GM19395 (cell line): ENCODE data around the gene SP3.

Source experiments
- ATAC-seq: cut with Tn5 transposase; IDR thresholded peaks from one replicate; pipeline ENCODE4 v1.9.1; 2021; ENCODE audit warnings: mild to moderate bottlenecking, moderate library complexity; ENCODE audit not compliant: unreplicated experiment

SP3 gene

DNA sequence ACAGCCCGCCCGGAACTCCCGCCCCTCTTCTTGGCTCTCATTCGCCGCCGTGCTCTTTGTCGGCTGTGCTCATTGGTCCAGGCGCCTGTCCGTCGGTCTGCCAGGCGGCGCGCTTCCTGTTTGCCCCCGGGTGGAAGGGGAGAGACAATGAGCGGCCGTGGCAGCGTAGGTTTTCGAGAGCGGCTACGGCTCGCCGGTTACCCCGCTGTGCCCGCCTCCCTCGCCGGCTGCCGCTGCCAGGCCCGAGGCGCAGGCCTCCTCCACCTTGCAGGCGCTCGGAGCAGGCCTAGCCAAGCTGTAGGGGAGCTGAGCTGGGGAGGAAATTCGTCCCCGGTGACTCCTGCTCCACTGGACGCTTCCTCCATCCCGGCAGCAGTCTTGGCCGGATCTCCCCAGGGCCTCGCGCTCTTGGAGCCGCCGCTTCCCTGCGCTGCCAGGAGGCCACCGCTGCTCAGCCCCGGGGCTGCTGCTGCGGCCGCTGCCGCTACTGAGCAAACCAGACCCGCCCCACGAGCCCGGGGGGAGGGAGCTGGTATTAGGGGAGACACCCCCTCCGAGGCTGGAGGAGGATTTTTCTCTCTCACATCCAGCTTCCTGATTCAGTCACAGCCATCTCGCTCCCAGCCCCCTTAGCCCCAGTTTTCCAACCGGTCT, at the start of gene SP3:
TSS of gene SP3 (minus strand) at position 2 of the 654 bp plus-strand sequence. CDS start 202 bp downstream, outside the sequence.
- peak; percentile 75 for ATAC-seq

GRCh38 chr2:174014699-174015070, 49.5 kb upstream of the SP3 start:
- no peak for ATAC-seq

GRCh38 chr2:174014011-174014698, 49.0 kb upstream of the SP3 start:
- ATAC-seq = no peak

DNA sequence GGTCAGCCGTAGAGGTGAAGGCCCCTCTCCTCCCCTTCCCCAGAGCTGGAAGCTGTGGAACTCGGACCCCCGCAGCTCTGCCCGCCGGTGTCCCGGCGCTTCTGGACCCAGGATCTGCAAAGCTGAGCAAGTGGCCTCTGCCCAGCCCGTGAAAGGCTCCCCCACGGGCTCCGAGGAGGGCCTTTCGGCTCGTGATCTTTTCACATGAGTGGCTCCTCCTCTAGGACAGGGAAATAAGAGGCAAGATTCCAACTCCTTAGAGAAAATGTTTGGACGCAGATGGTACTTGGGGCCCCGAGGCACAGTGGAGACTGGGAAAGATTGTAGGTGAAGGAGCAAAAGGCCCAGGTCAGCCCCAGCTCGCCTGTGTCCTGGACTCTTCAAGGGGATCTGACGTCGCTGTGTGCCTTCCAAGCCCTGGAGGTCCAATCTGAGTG, 48.2 kb upstream of the SP3 start:
- no peak for ATAC-seq

DNA sequence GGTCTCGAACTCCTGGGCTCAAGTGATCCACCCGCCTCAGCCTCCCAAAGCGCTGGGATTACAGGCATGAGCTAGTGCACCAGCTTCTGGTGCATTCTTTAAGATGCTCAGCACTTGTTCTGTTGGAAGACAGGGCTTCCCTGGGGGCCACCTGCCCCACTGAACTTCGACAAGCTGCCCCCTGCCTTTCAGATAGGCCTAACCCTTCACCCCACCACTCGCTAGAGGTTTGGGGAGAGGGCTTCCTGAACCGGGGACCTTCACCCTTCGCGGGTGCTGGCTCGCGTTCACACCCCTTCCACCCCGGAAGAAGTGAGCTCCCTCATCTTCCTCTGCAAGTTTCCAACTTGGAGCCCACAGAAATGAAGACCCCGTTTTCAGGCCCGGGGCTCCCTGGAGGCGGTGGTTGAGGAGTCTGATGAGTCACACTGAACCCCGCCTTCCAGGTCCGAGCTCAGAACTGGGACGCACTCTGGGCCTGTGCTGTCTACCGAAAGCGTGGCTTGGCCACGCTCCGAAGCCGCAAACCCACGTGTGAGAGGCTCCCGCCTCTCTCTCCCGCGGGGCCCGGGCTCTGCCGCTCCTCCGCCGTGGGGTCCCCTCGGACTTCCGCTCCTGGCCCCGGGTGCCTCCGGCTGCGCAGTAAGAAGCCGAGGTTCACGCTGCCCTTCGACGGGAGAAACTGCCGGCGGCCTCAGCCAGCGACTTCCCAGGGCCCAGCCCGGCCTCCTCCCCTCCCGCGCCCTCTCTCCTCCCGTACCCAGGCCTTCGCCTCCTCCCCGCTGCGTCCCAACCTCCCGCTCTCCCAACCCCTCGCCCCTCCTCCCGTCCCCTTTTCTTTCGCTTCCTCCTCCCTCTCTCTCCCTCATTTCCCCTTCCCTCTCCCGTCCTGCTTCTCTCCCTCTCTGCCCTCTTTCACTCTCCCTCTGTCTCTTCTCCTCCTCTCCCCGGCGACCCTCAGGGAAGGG, 47.5 kb upstream of the SP3 start:
- ATAC-seq = peak; percentile 57

- ATAC-seq = no peak
Measured at GRCh38 chr2:174011796-174012195, 46.6 kb upstream of the SP3 start.

- no peak for ATAC-seq
Measured at GRCh38 chr2:174011173-174011572, 46.0 kb upstream of the SP3 start.

DNA sequence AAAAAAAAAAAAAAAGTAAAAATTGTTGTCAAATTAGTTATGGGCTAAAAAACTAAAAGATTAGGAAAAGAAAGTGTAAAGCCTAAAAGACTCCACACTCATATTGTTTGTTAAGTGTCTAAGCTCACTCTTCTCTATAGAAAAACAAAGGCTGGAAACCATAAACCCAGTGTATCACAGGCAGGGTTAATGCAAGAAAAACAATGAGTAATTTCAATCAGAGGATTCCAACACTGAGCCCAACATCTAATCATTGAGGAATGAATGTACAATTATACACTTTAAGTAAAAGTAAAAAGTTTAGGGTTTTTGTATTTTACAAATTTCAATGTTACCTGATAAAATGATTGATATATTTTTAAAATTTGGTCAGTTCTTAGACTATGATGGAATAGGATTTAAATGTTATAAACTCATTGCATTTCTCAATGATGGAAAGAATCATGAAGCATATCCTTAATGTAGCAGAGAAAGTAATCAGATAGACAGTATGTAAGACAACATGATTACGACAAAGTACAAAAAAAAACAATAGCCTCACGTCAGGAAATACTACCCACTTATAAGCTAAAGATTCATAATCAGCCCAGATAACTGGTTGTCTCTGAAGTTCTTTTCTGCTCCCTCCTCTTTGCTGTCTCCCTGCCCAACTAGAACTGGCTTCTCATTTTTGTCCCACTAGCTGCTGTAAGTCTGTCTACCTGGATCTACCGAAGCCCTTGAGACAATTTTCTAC, 44.5 kb upstream of the SP3 start:
- no peak for ATAC-seq

DNA sequence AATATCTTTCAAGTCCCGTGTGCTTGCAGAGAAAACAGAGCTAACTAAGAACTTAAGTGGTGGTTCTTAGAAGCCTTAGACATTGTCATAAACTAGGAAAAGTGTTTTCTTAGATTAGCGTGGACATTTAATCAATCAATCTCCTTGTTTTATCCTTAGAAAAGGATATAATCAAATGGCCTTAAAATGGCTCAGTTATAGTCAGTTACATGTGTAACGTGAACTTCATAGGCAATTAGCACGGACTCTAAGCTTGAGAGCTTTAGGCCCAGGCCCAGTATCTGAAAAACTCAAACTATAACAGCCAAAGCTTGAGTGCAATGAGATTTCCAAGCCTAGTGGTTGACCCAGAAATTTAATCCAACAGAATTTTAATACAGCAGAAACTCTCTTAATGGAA, 43.5 kb upstream of the SP3 start:
- no peak for ATAC-seq

GRCh38 chr2:174007010-174007409, 41.8 kb upstream of the SP3 start:
- ATAC-seq = no peak

DNA sequence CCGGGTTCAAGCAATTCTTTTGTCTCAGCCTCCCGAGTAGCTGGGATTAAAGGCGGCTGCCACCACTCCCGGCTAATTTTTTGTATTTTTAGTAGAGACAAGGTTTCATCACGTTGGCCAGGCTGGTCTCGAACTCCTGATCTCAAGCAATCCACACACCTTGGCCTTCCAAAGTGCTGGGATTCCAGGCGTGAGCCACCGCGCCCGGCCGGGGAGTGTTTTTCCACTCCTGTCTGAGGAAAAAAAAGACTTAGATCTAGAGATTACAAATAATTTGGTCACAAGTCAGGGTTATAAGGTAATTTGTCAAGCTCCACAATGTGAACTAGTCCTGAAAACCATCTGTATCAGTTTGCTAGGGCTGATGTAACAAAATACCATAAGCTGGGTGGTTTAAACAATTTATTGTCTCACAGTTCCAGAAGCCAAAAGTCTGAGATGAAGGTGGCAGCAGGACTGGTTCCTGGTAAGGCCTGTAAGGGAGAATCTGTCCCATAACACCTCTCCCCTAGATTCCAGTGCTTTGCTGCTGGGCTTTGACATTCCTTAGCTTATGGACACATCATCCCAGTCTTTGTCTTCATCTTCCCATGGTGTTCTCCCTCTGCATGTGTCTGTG, 40.7 kb upstream of the SP3 start:
- ATAC-seq = no peak

- peak; percentile 82 for ATAC-seq
Measured at GRCh38 chr2:174004905-174005605, 39.9 kb upstream of the SP3 start.

DNA sequence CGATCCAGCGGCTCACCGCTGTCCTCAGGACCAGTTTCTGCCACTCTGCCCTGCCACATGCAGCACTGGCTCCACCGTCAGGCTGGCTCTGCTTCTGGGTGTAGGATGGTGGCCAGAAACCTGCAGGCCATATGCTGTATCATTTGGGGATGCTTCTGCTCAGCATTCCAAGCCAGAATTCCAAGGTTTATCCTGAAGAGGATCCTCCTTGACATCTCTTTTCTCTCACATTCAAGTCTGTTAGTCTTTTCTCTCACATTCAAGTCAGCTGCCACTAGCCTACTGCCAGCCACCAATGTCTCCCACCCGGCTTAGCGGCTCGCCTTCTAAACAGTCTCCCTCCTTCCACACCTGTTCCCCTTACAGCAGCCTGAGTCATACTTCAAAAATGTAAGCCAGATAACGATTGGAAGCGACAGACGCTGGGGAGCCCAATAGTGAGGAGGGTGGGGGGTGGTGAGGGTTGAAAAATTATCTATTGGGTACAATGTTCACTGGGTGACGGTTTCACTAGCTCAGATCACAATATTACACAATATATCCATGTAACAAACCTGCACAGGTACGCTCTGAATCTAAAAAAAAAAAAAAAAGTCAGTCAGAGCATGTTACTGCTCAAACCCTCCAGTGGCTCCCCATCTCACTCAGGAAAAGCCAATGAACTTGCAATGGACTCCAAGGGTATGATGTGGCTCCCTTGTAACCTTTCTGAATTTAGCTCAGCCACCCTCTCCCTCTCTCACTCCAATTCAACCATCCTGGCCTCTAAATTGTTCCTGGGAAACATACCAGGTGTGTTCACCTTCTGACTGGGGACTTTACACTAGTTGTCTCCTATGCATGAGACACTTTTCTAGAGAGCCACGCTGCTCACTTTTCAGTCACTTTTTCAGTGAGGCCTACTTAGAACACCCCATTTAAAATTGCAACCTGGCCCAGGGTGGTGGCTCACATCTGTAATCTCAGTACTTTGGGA, 38.8 kb upstream of the SP3 start:
- ATAC-seq = no peak

GRCh38 chr2:174002679-174003078, 37.5 kb upstream of the SP3 start:
- no peak for ATAC-seq

DNA sequence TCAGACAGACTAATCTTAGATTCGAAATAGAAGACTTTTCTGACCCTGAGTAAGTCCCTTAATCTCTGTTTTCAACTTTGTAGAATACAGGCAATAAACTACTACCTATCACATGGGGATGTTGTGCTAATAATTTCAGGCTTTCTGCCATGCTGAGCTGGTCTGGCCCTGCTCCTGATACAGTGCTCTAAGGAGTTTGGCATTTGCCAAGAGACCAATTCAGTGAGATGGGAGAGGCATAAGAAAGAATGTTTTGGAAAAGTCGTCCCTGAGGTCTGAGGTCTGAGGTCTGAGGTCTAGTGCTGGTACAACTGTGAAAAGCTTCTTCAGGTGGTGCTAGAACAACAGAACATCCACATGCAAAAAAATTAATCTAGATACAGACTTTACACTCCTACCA, 35.9 kb upstream of the SP3 start:
- ATAC-seq = no peak

DNA sequence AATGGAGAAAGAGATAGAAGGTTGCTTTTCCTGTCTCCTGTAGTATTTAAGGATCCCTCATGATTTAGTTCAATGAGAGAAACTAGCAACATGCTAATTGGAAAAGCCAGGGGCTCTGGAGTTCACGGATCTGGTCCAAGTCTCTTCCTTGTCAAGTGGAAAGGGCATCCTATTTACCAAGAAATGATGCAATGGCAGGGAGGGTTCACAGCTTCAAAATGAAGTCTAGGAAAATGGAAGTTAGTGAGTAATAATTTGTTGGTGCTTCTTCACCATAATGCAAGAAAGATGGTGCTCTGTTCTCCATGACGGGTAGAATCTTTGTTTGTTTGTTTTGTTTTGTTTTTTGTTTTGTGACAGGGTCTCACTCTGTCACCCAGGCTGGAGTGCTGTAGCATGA, 34.6 kb upstream of the SP3 start:
- no peak for ATAC-seq

- no peak for ATAC-seq
Measured at GRCh38 chr2:173999272-173999671, 34.1 kb upstream of the SP3 start.

- no peak for ATAC-seq
Measured at GRCh38 chr2:173998386-173998785, 33.2 kb upstream of the SP3 start.

DNA sequence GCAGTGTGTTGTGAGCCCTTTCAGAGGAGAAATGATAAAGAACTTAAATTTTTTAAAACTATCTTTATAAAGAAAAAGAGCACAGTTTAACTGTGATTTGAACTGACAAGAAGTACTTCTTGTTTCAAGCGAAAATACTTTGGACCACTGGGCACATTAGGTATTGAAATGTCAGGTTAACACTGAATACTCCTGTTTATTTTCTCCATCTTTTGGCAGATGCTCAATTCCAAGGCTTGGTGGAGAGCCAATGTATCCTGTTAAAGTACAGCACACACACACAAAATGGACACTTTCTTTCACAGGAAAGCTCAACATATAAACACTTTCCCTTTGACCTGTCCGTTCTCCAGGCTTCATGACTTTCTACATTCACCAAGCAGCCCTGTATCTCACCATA, 32.6 kb upstream of the SP3 start:
- no peak for ATAC-seq
